ENCODE results near the gene RNF220.

The RNF220 gene

GRCh38 chr1:44537538-44537937 is 132.5 kb downstream of the RNF220 start:
- H3K4me3 ChIP-seq (ENCODE audit: low read depth, low read length): no peak overlapping the region
- ChIA-PET POLR2A (no interaction called here), CTCF (no interaction called here)
- H3K27ac ChIP-seq (ENCODE audit: extremely low read depth, low read depth, low read length): no peak overlapping the region
- H3K36me3 ChIP-seq (ENCODE audit: control insufficient read depth in 2 of 2, insufficient read depth in 1 of 2, low read length in 2 of 2): no peaks in the 10 kb centered on the region
- no peak for TF ChIP-seq ZNF530 (tag by site-specific recombination; IDR thresholded peaks at IDR 0.05; ENCODE audit: low read depth)
- no peak for TF ChIP-seq ZNF391 (tag by site-specific recombination; IDR thresholded peaks at IDR 0.05; ENCODE audit: borderline replicate concordance, low read depth)
- TF ChIP-seq ZNF76 (tag by site-specific recombination; IDR thresholded peaks at IDR 0.05; ENCODE audit: borderline replicate concordance, low read depth): no peak
- no peak for TF ChIP-seq ZNF623 (tag by site-specific recombination; IDR thresholded peaks at IDR 0.05)
- no peak for TF ChIP-seq BCL11A (tag by site-specific recombination; IDR thresholded peaks at IDR 0.05; ENCODE audit: low read depth)
- TF ChIP-seq, protein P1, sequence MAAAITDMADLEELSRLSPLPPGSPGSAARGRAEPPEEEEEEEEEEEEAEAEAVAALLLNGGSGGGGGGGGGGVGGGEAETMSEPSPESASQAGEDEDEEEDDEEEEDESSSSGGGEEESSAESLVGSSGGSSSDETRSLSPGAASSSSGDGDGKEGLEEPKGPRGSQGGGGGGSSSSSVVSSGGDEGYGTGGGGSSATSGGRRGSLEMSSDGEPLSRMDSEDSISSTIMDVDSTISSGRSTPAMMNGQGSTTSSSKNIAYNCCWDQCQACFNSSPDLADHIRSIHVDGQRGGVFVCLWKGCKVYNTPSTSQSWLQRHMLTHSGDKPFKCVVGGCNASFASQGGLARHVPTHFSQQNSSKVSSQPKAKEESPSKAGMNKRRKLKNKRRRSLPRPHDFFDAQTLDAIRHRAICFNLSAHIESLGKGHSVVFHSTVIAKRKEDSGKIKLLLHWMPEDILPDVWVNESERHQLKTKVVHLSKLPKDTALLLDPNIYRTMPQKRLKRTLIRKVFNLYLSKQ (tag by site-specific recombination; IDR thresholded peaks at IDR 0.05; ENCODE audit: borderline replicate concordance): no peak
- no peak for TF ChIP-seq ZNF211 (tag by site-specific recombination; IDR thresholded peaks at IDR 0.05; ENCODE audit: low read depth)
- no peak for TF ChIP-seq SP2 (tag by site-specific recombination; IDR thresholded peaks at IDR 0.05)
- TF ChIP-seq HOXC10 (CRISPR knock-in tag; IDR thresholded peaks at IDR 0.05): no peak
- TF ChIP-seq, protein P2, sequence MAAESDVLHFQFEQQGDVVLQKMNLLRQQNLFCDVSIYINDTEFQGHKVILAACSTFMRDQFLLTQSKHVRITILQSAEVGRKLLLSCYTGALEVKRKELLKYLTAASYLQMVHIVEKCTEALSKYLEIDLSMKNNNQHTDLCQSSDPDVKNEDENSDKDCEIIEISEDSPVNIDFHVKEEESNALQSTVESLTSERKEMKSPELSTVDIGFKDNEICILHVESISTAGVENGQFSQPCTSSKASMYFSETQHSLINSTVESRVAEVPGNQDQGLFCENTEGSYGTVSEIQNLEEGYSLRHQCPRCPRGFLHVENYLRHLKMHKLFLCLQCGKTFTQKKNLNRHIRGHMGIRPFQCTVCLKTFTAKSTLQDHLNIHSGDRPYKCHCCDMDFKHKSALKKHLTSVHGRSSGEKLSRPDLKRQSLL (tag by site-specific recombination; IDR thresholded peaks at IDR 0.05): no peak
- no peak for TF ChIP-seq ZSCAN30 (tag by site-specific recombination; IDR thresholded peaks at IDR 0.05)
- TF ChIP-seq IKZF3 (tag by site-specific recombination; IDR thresholded peaks at IDR 0.05): no peak
- H3K4me1 ChIP-seq (ENCODE audit: control insufficient read depth, insufficient read depth, low read length): no peaks in the 10 kb centered on the region
- no peaks in the 10 kb centered on the region for H3K9me3 ChIP-seq (ENCODE audit: control insufficient read depth, insufficient read depth, low read depth, low read length)

GRCh38 chr1:44537956-44538355 is 132.9 kb downstream of the RNF220 start:
- no peak overlapping the region for H3K27ac ChIP-seq (ENCODE audit: extremely low read depth, low read depth, low read length)
- no peak overlapping the region for H3K4me3 ChIP-seq (ENCODE audit: low read depth, low read length)
- no peaks in the 10 kb centered on the region for H3K9me3 ChIP-seq (ENCODE audit: control insufficient read depth, insufficient read depth, low read depth, low read length)
- H3K36me3 ChIP-seq (ENCODE audit: control insufficient read depth in 2 of 2, insufficient read depth in 1 of 2, low read length in 2 of 2): no peaks in the 10 kb centered on the region
- TF ChIP-seq IKZF3 (tag by site-specific recombination; IDR thresholded peaks at IDR 0.05) (no peak), ZNF629 (tag by site-specific recombination; IDR thresholded peaks at IDR 0.05) (no peak), FEZF1 (tag by site-specific recombination; IDR thresholded peaks at IDR 0.05) (no peak), ZNF341 (tag by site-specific recombination; IDR thresholded peaks at IDR 0.05; ENCODE audit: low read depth) (no peak), KLF1 (tag by site-specific recombination; IDR thresholded peaks at IDR 0.05) (no peak), KLF10 (tag by site-specific recombination; IDR thresholded peaks at IDR 0.05) (no peak), ZBTB7A (tag by site-specific recombination; IDR thresholded peaks at IDR 0.05; ENCODE audit: low read depth) (no peak), KLF17 (tag by site-specific recombination; IDR thresholded peaks at IDR 0.05) (no peak), ZNF521 (tag by site-specific recombination; IDR thresholded peaks at IDR 0.05) (no peak), ZNF514 (tag by site-specific recombination; IDR thresholded peaks at IDR 0.05) (no peak), ZBTB8A (tag by site-specific recombination; IDR thresholded peaks at IDR 0.05) (no peak), CTCF (tag by site-specific recombination; IDR thresholded peaks at IDR 0.05) (no peak), ZNF747 (tag by site-specific recombination; IDR thresholded peaks at IDR 0.05) (no peak)
- TF ChIP-seq, protein P3, sequence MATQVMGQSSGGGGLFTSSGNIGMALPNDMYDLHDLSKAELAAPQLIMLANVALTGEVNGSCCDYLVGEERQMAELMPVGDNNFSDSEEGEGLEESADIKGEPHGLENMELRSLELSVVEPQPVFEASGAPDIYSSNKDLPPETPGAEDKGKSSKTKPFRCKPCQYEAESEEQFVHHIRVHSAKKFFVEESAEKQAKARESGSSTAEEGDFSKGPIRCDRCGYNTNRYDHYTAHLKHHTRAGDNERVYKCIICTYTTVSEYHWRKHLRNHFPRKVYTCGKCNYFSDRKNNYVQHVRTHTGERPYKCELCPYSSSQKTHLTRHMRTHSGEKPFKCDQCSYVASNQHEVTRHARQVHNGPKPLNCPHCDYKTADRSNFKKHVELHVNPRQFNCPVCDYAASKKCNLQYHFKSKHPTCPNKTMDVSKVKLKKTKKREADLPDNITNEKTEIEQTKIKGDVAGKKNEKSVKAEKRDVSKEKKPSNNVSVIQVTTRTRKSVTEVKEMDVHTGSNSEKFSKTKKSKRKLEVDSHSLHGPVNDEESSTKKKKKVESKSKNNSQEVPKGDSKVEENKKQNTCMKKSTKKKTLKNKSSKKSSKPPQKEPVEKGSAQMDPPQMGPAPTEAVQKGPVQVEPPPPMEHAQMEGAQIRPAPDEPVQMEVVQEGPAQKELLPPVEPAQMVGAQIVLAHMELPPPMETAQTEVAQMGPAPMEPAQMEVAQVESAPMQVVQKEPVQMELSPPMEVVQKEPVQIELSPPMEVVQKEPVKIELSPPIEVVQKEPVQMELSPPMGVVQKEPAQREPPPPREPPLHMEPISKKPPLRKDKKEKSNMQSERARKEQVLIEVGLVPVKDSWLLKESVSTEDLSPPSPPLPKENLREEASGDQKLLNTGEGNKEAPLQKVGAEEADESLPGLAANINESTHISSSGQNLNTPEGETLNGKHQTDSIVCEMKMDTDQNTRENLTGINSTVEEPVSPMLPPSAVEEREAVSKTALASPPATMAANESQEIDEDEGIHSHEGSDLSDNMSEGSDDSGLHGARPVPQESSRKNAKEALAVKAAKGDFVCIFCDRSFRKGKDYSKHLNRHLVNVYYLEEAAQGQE (tag by site-specific recombination; IDR thresholded peaks at IDR 0.05): no peak
- H3K4me1 ChIP-seq (ENCODE audit: control insufficient read depth, insufficient read depth, low read length): no peaks in the 10 kb centered on the region
- CTCF ChIA-PET: no interaction called here
- POLR2A ChIA-PET: interaction anchor here (0.7 kb wide), 1 partner anchor 40 kb away, joined by 4 read pairs; no protein-coding TSS in a partner anchor
